Prostate gland (tissue), 2 donors: ENCODE data around the gene OTX2. TPM values are rescaled to one million over a fixed set of nuclear protein-coding genes. Genes with fewer than 3 reads are reported as not detected.

Source experiments
- DNase-seq: peaks from one replicate; pipeline ENCODE4 v3.0.0-alpha.2; 2019; ENCODE audit warnings: low spot score
- H3K27ac ChIP-seq, 2 donors: fragments of 200-600 bp; sonication (generic); 2 replicates each; pipeline ENCODE4 v1.5.1; 2017 to 2019
- H3K27me3 ChIP-seq: fragments of 200-600 bp; sonication (generic); replicated peaks from 2 replicates; pipeline ENCODE4 v1.5.1; 2019; ENCODE audit not compliant: insufficient read depth
- H3K36me3 ChIP-seq, 2 donors: fragments of 200-600 bp; sonication (generic); 1 replicate in 1 of 2; 2 replicates in 1 of 2; pipeline versions ENCODE4 v1.5.1 to v1.8.1; 2017 to 2019
- H3K4me1 ChIP-seq: fragments of 200-600 bp; sonication (generic); replicated peaks from 2 replicates; pipeline ENCODE4 v1.5.1; 2019
- H3K4me3 ChIP-seq, 2 donors: fragments of 200-600 bp; sonication (generic); 2 replicates each; pipeline ENCODE4 v1.5.1; 2017 to 2019
- H3K9me3 ChIP-seq: fragments of 200-600 bp; sonication (generic); 2 replicates; pipeline ENCODE4 v1.5.1; 2017
- CTCF ChIP-seq, 4 experiments: fragments of 200-600 bp in 2 of 4; fragments of 450-650 bp in 2 of 4; sonication (generic) in 2 of 4; IDR thresholded peaks; 1 replicate in 3 of 4; 2 replicates in 1 of 4; pipeline ENCODE4 v1.5.1; 2016 to 2019; ENCODE audit warnings: antibody characterized with exemption in 4 of 4, mild to moderate bottlenecking in 2 of 4, moderate library complexity in 2 of 4
- POLR2A ChIP-seq: fragments of 450-650 bp; IDR thresholded peaks from one replicate; pipeline ENCODE4 v1.6.1; 2016; ENCODE audit warnings: antibody characterized with exemption, mild to moderate bottlenecking
- POLR2AphosphoS5 ChIP-seq: sonication (generic); formaldehyde crosslinking; IDR thresholded peaks from one replicate; pipeline ENCODE4 v1.6.1; 2017; ENCODE audit warnings: antibody characterized with exemption
- WGBS: methylation state at CpG from one replicate; pipeline ENCODE4 v1.1.5; 2018; 5-methylcytosine and 5-hydroxymethylcytosine counted together
- intact Hi-C: fragments of 100-400 bp; cut with DNase I; formaldehyde crosslinking; loops from one replicate; pipeline ENCODE4 v1.14.2; 2022
- total RNA-seq, 2 donors: library from RNA; depleted of rRNA; stranded (reverse); fragments of >200 nt; gene quantifications; one replicate each; pipeline ENCODE4 v1.1.0, GENCODE V29; 2016

The OTX2 gene
- total RNA-seq, 2 donors from 2014 or later, result not detected

GRCh38 chr14:56809270-56810146 is 771 bp downstream of the OTX2 start:
- no peak for TF ChIP-seq POLR2AphosphoS5
- no peak for TF ChIP-seq CTCF (IDR thresholded peaks at IDR 0.05)
- no peak for TF ChIP-seq POLR2A
- Histone ChIP-seq H3K27me3 (peaks cover 71% of the 10 kb centered on the region), H3K4me3 (no peak overlapping the region), H3K9me3 (no peaks in the 10 kb centered on the region), H3K4me1 (no peaks in the 10 kb centered on the region), H3K36me3 (no peaks in the 10 kb centered on the region), H3K27ac (no peak overlapping the region)
- 12% methylated on average over 63 of the region's 63 CpGs for WGBS
- intact Hi-C loops, result no loop called here
- DNase-seq, result no peak

- DNase-seq, result no peak
Measured at GRCh38 chr14:56808383-56809269, 1.7 kb downstream of the OTX2 start.

GRCh38 chr14:56808110-56808382 is 2.2 kb downstream of the OTX2 start:
- Histone ChIP-seq H3K9me3 (no peaks in the 10 kb centered on the region), H3K4me3 (no peak overlapping the region), H3K36me3 (no peaks in the 10 kb centered on the region), H3K27ac (no peak overlapping the region), H3K4me1 (no peaks in the 10 kb centered on the region), H3K27me3 (peaks cover 72% of the 10 kb centered on the region)
- 8% methylated on average over 16 of the region's 16 CpGs for WGBS
- intact Hi-C loops, result no loop called here
- TF ChIP-seq POLR2A (no peak), POLR2AphosphoS5 (no peak), CTCF (IDR thresholded peaks at IDR 0.05) (no peak)
- DNase-seq, result no peak

More at GRCh38 chr14:56808383-56809269, 1.7 kb downstream of the OTX2 start:
- H3K27me3 ChIP-seq, result peaks cover 72% of the 10 kb centered on the region
- H3K36me3 ChIP-seq, result no peaks in the 10 kb centered on the region
- no peak overlapping the region for H3K27ac ChIP-seq
- no peak for TF ChIP-seq POLR2A
- TF ChIP-seq CTCF (IDR thresholded peaks at IDR 0.05), result no peak
- TF ChIP-seq POLR2AphosphoS5, result no peak
- 12% methylated on average over 59 of the region's 71 CpGs for WGBS
- intact Hi-C loops, result no loop called here
- no peaks in the 10 kb centered on the region for H3K9me3 ChIP-seq
- H3K4me1 ChIP-seq, result no peaks in the 10 kb centered on the region
- H3K4me3 ChIP-seq, result no peak overlapping the region

- DNase-seq, result no peak
- Histone ChIP-seq H3K27ac (no peak overlapping the region), H3K36me3 (no peaks in the 10 kb centered on the region), H3K27me3 (peaks cover 68% of the 10 kb centered on the region), H3K9me3 (no peaks in the 10 kb centered on the region), H3K4me3 (no peak overlapping the region), H3K4me1 (no peaks in the 10 kb centered on the region)
- intact Hi-C loops, result no loop called here
- TF ChIP-seq CTCF (IDR thresholded peaks at IDR 0.05), result no peak
- TF ChIP-seq POLR2A, result no peak
- no peak for TF ChIP-seq POLR2AphosphoS5
- 14% methylated on average over 39 of the region's 39 CpGs for WGBS
Measured at GRCh38 chr14:56807386-56808109, 2.7 kb downstream of the OTX2 start.
